Esophagus muscularis mucosa (tissue), 3 donors: ENCODE data around the gene DMXL2.

Experiments
- POLR2A ChIP-seq: fragments of 450-650 bp; IDR thresholded peaks from one replicate; pipeline ENCODE4 v1.6.1; 2017; ENCODE audit warnings: antibody characterized with exemption, moderate library complexity, mild to moderate bottlenecking, low read depth
- POLR2AphosphoS5 ChIP-seq, 2 donors: sonication (generic); formaldehyde crosslinking; IDR thresholded peaks; one replicate each; pipeline ENCODE4 v1.6.1; 2017; ENCODE audit warnings: antibody characterized with exemption in 2 of 2
- TF ChIP-seq, protein P1 (sequence below), 3 experiments: fragments of 200-600 bp in 2 of 3; fragments of 450-650 bp in 1 of 3; sonication (generic) in 2 of 3; IDR thresholded peaks; one replicate each; pipeline ENCODE4 v1.5.1; 2017 to 2019; ENCODE audit warnings: antibody characterized with exemption in 3 of 3, mild to moderate bottlenecking in 2 of 3, moderate library complexity in 1 of 3

DNA sequence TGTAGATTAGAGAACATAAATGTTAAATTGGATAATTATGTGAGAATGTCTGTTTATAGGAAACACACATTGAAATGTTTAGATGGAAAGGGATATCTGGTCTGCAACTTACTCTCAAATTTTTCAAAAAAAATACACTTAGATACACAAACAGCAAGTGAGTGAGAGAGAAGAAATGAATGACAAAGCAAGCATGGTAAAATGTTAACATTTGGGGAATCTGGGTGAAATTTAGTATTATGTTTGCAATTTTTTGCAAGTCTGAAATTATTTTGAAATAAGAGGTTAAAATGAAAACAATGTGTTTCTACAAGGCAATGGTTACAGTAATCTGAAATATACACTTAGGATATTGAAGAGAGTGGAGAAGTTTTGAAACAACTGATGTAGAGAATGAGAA lies 146.8 kb downstream of the DMXL2 start:
- TF ChIP-seq, protein P1, sequence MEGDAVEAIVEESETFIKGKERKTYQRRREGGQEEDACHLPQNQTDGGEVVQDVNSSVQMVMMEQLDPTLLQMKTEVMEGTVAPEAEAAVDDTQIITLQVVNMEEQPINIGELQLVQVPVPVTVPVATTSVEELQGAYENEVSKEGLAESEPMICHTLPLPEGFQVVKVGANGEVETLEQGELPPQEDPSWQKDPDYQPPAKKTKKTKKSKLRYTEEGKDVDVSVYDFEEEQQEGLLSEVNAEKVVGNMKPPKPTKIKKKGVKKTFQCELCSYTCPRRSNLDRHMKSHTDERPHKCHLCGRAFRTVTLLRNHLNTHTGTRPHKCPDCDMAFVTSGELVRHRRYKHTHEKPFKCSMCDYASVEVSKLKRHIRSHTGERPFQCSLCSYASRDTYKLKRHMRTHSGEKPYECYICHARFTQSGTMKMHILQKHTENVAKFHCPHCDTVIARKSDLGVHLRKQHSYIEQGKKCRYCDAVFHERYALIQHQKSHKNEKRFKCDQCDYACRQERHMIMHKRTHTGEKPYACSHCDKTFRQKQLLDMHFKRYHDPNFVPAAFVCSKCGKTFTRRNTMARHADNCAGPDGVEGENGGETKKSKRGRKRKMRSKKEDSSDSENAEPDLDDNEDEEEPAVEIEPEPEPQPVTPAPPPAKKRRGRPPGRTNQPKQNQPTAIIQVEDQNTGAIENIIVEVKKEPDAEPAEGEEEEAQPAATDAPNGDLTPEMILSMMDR (IDR thresholded peaks at IDR 0.05) = no peak
- TF ChIP-seq POLR2AphosphoS5 (IDR thresholded peaks at IDR 0.05) (no peak), POLR2A (no peak)
